GM23338 (cell line): ENCODE measurements around the gene ABCC3. TPM values are rescaled to one million over a fixed set of nuclear protein-coding genes. Genes with fewer than 3 reads are reported as not detected.

Source experiments
- ATAC-seq: fragments of 200-7000 bp; cut with Tn5 transposase; 3 replicates; pipeline ENCODE4 v1.9.1; 2020
- DNase-seq: peaks from one replicate; pipeline ENCODE4 v3.0.0-alpha.2; 2015; ENCODE audit warnings: low spot score
- H2AFZ ChIP-seq: fragments of 200-600 bp; sonication (generic); 2 replicates; pipeline ENCODE4 v1.8.0; 2016; ENCODE audit warnings: antibody characterized with exemption, mild to moderate bottlenecking, moderate library complexity
- H3F3A ChIP-seq: fragments of 200-600 bp; sonication (generic); replicated peaks from 2 replicates; pipeline ENCODE4 v1.8.0; 2017; ENCODE audit warnings: antibody characterized with exemption, mixed run types, low read depth
- H3K27ac ChIP-seq: fragments of 200-600 bp; sonication (generic); 2 replicates; pipeline ENCODE4 v1.6.1; 2016; ENCODE audit warnings: low read depth
- H3K27me3 ChIP-seq: fragments of 200-600 bp; sonication (generic); 2 replicates; pipeline ENCODE4 v1.8.0; 2016; ENCODE audit warnings: mild to moderate bottlenecking, mixed run types, moderate library complexity; ENCODE audit not compliant: insufficient read depth
- H3K36me3 ChIP-seq: fragments of 200-600 bp; sonication (generic); 2 replicates; pipeline ENCODE4 v1.8.0; 2016; ENCODE audit warnings: mild to moderate bottlenecking; ENCODE audit not compliant: insufficient read depth
- H3K4me1 ChIP-seq: fragments of 200-600 bp; sonication (generic); 2 replicates; pipeline ENCODE4 v1.8.0; 2016; ENCODE audit warnings: mild to moderate bottlenecking, moderate library complexity; ENCODE audit not compliant: insufficient read depth
- H3K4me2 ChIP-seq: fragments of 200-600 bp; sonication (generic); 2 replicates; pipeline ENCODE4 v1.7.1; 2017; ENCODE audit warnings: mixed run types
- H3K4me3 ChIP-seq: fragments of 200-600 bp; sonication (generic); 2 replicates; pipeline ENCODE4 v1.6.1; 2016; ENCODE audit warnings: mixed run types
- H3K79me2 ChIP-seq: fragments of 200-600 bp; sonication (generic); replicated peaks from 2 replicates; pipeline ENCODE4 v1.8.0; 2017; ENCODE audit warnings: mild to moderate bottlenecking; ENCODE audit not compliant: insufficient read depth
- H3K9me2 ChIP-seq: fragments of 200-600 bp; sonication (generic); 2 replicates; pipeline ENCODE4 v1.8.0; 2017; ENCODE audit not compliant: insufficient read depth
- H4K20me1 ChIP-seq: fragments of 200-600 bp; sonication (generic); replicated peaks from 2 replicates; pipeline ENCODE4 v1.8.0; 2017; ENCODE audit warnings: mild to moderate bottlenecking; ENCODE audit not compliant: insufficient read depth
- H3K27ac Mint-ChIP-seq: 2 replicates; pipeline ENCODE4 v1.8.0; 2020; ENCODE audit warnings: inconsistent platforms, mild to moderate bottlenecking, moderate library complexity, mixed read lengths
- H3K27me3 Mint-ChIP-seq: 3 replicates; pipeline ENCODE4 v1.8.0; 2022; ENCODE audit warnings: low read depth, mild to moderate bottlenecking, moderate library complexity, mixed read lengths, inconsistent platforms; ENCODE audit not compliant: insufficient read depth, poor library complexity
- H3K36me3 Mint-ChIP-seq: 3 replicates; pipeline ENCODE4 v1.8.0; 2021; ENCODE audit warnings: low read depth, mild to moderate bottlenecking, inconsistent platforms, moderate library complexity, mixed read lengths
- H3K4me1 Mint-ChIP-seq: 3 replicates; pipeline ENCODE4 v1.8.0; 2020; ENCODE audit warnings: mild to moderate bottlenecking, inconsistent platforms, mixed read lengths
- H3K4me3 Mint-ChIP-seq: 3 replicates; pipeline ENCODE4 v1.8.0; 2021; ENCODE audit warnings: moderate library complexity, mild to moderate bottlenecking, inconsistent platforms, mixed read lengths
- H3K9me3 Mint-ChIP-seq: 3 replicates; pipeline ENCODE4 v1.8.0; 2020; ENCODE audit warnings: moderate library complexity, mild to moderate bottlenecking, inconsistent platforms, mixed read lengths
- CREB1 ChIP-seq: fragments of 250-450 bp; sonication (Bioruptor Pico); IDR thresholded peaks from 2 replicates; pipeline ENCODE4 v1.5.0; 2020; ENCODE audit warnings: low read depth, mild to moderate bottlenecking, moderate library complexity
- EZH2 ChIP-seq: fragments of 200-600 bp; sonication (generic); IDR thresholded peaks from one replicate; pipeline ENCODE4 v1.8.0; 2017; ENCODE audit warnings: antibody characterized with exemption, mild to moderate bottlenecking, low read depth; ENCODE audit not compliant: unreplicated experiment
- EZH2phosphoT487 ChIP-seq: fragments of 200-600 bp; sonication (generic); IDR thresholded peaks from one replicate; pipeline ENCODE4 v1.8.1; 2018; ENCODE audit warnings: antibody characterized with exemption; ENCODE audit not compliant: unreplicated experiment
- JUNB ChIP-seq: IDR thresholded peaks from one replicate; pipeline ENCODE4 v1.6.1; 2016; ENCODE audit warnings: antibody characterized with exemption; ENCODE audit not compliant: unreplicated experiment
- NANOG ChIP-seq: IDR thresholded peaks from 2 replicates; pipeline ENCODE4 v1.6.1; 2016; ENCODE audit warnings: antibody characterized with exemption, borderline replicate concordance
- POLR2AphosphoS5 ChIP-seq: IDR thresholded peaks from 2 replicates; pipeline ENCODE4 v1.6.1; 2016; ENCODE audit warnings: antibody characterized with exemption, low read depth
- STAT1 ChIP-seq: IDR thresholded peaks from one replicate; pipeline ENCODE4 v1.6.1; 2016; ENCODE audit warnings: antibody characterized with exemption; ENCODE audit not compliant: unreplicated experiment
- ZNF114 ChIP-seq: fragments of 250-450 bp; sonication (Bioruptor Pico); IDR thresholded peaks from 2 replicates; pipeline ENCODE4 v1.5.0; 2020; ENCODE audit warnings: mild to moderate bottlenecking, moderate library complexity
- ZNF331 ChIP-seq: fragments of 250-450 bp; sonication (Bioruptor Pico); IDR thresholded peaks from 2 replicates; pipeline ENCODE4 v1.5.0; 2020; ENCODE audit warnings: low read depth, mild to moderate bottlenecking, moderate library complexity
- polyA plus RNA-seq: library from polyadenylated mRNA; unstranded; fragments of >200 nt; fragmentation: Nextera tagmentation; extraction: Ambion mirVana; gene quantifications from 2 replicates; pipeline ENCODE4 v1.2.1, GENCODE V29; 2016
- total RNA-seq: library from RNA; depleted of rRNA; stranded (reverse); fragments of >200 nt; shearing (Covaris generic); gene quantifications from 2 replicates; pipeline ENCODE4 v1.2.3, GENCODE V29; 2014
- TF ChIP-seq, protein P1 (sequence below): fragments of 250-450 bp; sonication (Bioruptor Pico); IDR thresholded peaks from 2 replicates; pipeline ENCODE4 v1.5.0; 2020; ENCODE audit warnings: mild to moderate bottlenecking, moderate library complexity
- TF ChIP-seq, protein P2 (sequence below), 2 experiments: fragments of 200-600 bp in 1 of 2; sonication (generic) in 1 of 2; conservative IDR thresholded peaks; 2 replicates each; pipeline versions ENCODE4 v1.5.1 to v1.6.1; 2016 to 2017; ENCODE audit warnings: antibody characterized with exemption in 2 of 2, low read depth in 2 of 2, mild to moderate bottlenecking in 2 of 2, moderate library complexity in 1 of 2
- TF ChIP-seq, protein P3 (sequence below): IDR thresholded peaks from 2 replicates; pipeline ENCODE4 v1.6.1; 2016; ENCODE audit warnings: antibody characterized with exemption
- TF ChIP-seq, protein P4 (sequence below): IDR thresholded peaks from one replicate; pipeline ENCODE4 v1.6.1; 2018; ENCODE audit warnings: antibody characterized with exemption; ENCODE audit not compliant: unreplicated experiment

ABCC3 gene
- total and polyA plus RNA-seq, 2 experiments from 2014 or later: not detected

DNA sequence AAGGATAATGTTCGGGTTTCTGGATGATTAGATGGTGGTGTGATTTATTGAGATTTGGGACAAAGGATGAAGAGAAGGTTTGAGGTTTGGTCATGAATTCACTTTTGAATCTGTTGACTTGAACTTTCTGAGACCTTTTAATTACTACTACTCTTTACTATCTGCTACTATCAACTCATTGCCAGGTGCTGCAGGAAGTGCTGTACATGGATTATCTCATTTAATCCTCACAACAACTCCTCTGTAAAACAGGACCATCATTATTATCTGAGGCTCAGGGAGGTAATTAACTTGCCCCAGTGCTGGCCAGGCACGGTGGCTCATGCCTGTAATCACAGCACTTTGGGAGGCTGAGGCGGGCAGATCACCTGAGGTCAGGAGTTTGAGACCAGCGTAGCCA, 76.0 kb downstream of the ABCC3 start:
- Histone ChIP-seq H3K36me3 (no peaks in the 10 kb centered on the region), H2AFZ (no peak overlapping the region), H3K4me2 (no peak overlapping the region), H3K4me3 (no peak overlapping the region), H3K27me3 (no peaks in the 10 kb centered on the region), H3K9me2 (no peaks in the 10 kb centered on the region), H3K4me1 (peaks cover 5% of the 10 kb centered on the region), H3K27ac (no peak overlapping the region), H3K79me2 (peaks cover 16% of the 10 kb centered on the region), H4K20me1 (0 out of 2 replicates have a peak, but pooled peaks cover 3% of the 10 kb centered on the region), H3F3A (0 out of 2 replicates have a peak, but pooled peaks cover 10% of the 10 kb centered on the region)
- Mint-ChIP-seq H3K27me3 (peaks cover 4% of the 10 kb centered on the region), H3K27ac (no peak overlapping the region), H3K9me3 (no peaks in the 10 kb centered on the region), H3K4me1 (peaks cover 28% of the 10 kb centered on the region), H3K36me3 (peaks cover 8% of the 10 kb centered on the region; the same call in 1 of the 3 replicates), H3K4me3 (no peak overlapping the region)
- TF ChIP-seq POLR2AphosphoS5: no peak
- no peak for TF ChIP-seq EZH2phosphoT487
- TF ChIP-seq, protein P1, sequence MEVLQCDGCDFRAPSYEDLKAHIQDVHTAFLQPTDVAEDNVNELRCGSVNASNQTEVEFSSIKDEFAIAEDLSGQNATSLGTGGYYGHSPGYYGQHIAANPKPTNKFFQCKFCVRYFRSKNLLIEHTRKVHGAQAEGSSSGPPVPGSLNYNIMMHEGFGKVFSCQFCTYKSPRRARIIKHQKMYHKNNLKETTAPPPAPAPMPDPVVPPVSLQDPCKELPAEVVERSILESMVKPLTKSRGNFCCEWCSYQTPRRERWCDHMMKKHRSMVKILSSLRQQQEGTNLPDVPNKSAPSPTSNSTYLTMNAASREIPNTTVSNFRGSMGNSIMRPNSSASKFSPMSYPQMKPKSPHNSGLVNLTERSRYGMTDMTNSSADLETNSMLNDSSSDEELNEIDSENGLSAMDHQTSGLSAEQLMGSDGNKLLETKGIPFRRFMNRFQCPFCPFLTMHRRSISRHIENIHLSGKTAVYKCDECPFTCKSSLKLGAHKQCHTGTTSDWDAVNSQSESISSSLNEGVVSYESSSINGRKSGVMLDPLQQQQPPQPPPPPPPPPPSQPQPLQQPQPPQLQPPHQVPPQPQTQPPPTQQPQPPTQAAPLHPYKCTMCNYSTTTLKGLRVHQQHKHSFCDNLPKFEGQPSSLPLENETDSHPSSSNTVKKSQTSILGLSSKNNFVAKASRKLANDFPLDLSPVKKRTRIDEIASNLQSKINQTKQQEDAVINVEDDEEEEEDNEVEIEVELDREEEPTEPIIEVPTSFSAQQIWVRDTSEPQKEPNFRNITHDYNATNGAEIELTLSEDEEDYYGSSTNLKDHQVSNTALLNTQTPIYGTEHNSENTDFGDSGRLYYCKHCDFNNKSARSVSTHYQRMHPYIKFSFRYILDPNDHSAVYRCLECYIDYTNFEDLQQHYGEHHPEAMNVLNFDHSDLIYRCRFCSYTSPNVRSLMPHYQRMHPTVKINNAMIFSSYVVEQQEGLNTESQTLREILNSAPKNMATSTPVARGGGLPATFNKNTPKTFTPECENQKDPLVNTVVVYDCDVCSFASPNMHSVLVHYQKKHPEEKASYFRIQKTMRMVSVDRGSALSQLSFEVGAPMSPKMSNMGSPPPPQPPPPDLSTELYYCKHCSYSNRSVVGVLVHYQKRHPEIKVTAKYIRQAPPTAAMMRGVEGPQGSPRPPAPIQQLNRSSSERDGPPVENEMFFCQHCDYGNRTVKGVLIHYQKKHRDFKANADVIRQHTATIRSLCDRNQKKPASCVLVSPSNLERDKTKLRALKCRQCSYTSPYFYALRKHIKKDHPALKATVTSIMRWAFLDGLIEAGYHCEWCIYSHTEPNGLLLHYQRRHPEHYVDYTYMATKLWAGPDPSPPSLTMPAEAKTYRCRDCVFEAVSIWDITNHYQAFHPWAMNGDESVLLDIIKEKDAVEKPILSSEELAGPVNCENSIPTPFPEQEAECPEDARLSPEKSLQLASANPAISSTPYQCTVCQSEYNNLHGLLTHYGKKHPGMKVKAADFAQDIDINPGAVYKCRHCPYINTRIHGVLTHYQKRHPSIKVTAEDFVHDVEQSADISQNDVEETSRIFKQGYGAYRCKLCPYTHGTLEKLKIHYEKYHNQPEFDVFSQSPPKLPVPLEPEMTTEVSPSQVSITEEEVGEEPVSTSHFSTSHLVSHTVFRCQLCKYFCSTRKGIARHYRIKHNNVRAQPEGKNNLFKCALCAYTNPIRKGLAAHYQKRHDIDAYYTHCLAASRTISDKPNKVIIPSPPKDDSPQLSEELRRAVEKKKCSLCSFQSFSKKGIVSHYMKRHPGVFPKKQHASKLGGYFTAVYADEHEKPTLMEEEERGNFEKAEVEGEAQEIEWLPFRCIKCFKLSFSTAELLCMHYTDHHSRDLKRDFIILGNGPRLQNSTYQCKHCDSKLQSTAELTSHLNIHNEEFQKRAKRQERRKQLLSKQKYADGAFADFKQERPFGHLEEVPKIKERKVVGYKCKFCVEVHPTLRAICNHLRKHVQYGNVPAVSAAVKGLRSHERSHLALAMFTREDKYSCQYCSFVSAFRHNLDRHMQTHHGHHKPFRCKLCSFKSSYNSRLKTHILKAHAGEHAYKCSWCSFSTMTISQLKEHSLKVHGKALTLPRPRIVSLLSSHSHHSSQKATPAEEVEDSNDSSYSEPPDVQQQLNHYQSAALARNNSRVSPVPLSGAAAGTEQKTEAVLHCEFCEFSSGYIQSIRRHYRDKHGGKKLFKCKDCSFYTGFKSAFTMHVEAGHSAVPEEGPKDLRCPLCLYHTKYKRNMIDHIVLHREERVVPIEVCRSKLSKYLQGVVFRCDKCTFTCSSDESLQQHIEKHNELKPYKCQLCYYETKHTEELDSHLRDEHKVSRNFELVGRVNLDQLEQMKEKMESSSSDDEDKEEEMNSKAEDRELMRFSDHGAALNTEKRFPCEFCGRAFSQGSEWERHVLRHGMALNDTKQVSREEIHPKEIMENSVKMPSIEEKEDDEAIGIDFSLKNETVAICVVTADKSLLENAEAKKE (CRISPR knock-in tag): no peak
- TF ChIP-seq JUNB: no peak
- no peak for TF ChIP-seq NANOG
- TF ChIP-seq EZH2: no peak
- TF ChIP-seq ZNF331 (CRISPR knock-in tag): no peak
- TF ChIP-seq, protein P2, sequence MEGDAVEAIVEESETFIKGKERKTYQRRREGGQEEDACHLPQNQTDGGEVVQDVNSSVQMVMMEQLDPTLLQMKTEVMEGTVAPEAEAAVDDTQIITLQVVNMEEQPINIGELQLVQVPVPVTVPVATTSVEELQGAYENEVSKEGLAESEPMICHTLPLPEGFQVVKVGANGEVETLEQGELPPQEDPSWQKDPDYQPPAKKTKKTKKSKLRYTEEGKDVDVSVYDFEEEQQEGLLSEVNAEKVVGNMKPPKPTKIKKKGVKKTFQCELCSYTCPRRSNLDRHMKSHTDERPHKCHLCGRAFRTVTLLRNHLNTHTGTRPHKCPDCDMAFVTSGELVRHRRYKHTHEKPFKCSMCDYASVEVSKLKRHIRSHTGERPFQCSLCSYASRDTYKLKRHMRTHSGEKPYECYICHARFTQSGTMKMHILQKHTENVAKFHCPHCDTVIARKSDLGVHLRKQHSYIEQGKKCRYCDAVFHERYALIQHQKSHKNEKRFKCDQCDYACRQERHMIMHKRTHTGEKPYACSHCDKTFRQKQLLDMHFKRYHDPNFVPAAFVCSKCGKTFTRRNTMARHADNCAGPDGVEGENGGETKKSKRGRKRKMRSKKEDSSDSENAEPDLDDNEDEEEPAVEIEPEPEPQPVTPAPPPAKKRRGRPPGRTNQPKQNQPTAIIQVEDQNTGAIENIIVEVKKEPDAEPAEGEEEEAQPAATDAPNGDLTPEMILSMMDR (conservative IDR thresholded peaks at IDR 0.05; ENCODE audit: low read depth in 2 of 2): no peak
- TF ChIP-seq, protein P3, sequence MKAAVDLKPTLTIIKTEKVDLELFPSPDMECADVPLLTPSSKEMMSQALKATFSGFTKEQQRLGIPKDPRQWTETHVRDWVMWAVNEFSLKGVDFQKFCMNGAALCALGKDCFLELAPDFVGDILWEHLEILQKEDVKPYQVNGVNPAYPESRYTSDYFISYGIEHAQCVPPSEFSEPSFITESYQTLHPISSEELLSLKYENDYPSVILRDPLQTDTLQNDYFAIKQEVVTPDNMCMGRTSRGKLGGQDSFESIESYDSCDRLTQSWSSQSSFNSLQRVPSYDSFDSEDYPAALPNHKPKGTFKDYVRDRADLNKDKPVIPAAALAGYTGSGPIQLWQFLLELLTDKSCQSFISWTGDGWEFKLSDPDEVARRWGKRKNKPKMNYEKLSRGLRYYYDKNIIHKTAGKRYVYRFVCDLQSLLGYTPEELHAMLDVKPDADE: no peak
- TF ChIP-seq CREB1 (CRISPR knock-in tag): no peak
- no peak for TF ChIP-seq ZNF114 (CRISPR knock-in tag)
- TF ChIP-seq, protein P4, sequence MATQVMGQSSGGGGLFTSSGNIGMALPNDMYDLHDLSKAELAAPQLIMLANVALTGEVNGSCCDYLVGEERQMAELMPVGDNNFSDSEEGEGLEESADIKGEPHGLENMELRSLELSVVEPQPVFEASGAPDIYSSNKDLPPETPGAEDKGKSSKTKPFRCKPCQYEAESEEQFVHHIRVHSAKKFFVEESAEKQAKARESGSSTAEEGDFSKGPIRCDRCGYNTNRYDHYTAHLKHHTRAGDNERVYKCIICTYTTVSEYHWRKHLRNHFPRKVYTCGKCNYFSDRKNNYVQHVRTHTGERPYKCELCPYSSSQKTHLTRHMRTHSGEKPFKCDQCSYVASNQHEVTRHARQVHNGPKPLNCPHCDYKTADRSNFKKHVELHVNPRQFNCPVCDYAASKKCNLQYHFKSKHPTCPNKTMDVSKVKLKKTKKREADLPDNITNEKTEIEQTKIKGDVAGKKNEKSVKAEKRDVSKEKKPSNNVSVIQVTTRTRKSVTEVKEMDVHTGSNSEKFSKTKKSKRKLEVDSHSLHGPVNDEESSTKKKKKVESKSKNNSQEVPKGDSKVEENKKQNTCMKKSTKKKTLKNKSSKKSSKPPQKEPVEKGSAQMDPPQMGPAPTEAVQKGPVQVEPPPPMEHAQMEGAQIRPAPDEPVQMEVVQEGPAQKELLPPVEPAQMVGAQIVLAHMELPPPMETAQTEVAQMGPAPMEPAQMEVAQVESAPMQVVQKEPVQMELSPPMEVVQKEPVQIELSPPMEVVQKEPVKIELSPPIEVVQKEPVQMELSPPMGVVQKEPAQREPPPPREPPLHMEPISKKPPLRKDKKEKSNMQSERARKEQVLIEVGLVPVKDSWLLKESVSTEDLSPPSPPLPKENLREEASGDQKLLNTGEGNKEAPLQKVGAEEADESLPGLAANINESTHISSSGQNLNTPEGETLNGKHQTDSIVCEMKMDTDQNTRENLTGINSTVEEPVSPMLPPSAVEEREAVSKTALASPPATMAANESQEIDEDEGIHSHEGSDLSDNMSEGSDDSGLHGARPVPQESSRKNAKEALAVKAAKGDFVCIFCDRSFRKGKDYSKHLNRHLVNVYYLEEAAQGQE: no peak
- TF ChIP-seq STAT1: no peak
- DNase-seq: no peak
- no peak for ATAC-seq
